Measurements from ENCODE around the gene LINGO3.

The LINGO3 gene

GRCh38 chr19:2330632-2331284 lies 22.8 kb upstream of the LINGO3 start:
- Histone ChIP-seq H3K4me1 (ENCODE audit: control insufficient read depth, insufficient read depth, low read length) (peaks cover 60% of the 10 kb centered on the region), H3K9ac (ENCODE audit: low read length) (peak overlapping the region; percentile 76), H3K9me3 (ENCODE audit: control insufficient read depth, low read length) (no peaks in the 10 kb centered on the region), H3K4me3 (ENCODE audit: low read length) (peak overlapping the region; percentile 60), H3K36me3 (ENCODE audit: control insufficient read depth, insufficient read depth, low read length) (no peaks in the 10 kb centered on the region), H3K27me3 (ENCODE audit: control insufficient read depth, insufficient read depth, low read length) (no peaks in the 10 kb centered on the region)

GRCh38 chr19:2330255-2330631 lies 22.3 kb upstream of the LINGO3 start:
- no peaks in the 10 kb centered on the region for H3K27me3 ChIP-seq (ENCODE audit: control insufficient read depth, insufficient read depth, low read length)
- H3K4me1 ChIP-seq (ENCODE audit: control insufficient read depth, insufficient read depth, low read length), result peaks cover 60% of the 10 kb centered on the region
- peak overlapping the region; percentile 76 for H3K9ac ChIP-seq (ENCODE audit: low read length)
- H3K36me3 ChIP-seq (ENCODE audit: control insufficient read depth, insufficient read depth, low read length), result no peaks in the 10 kb centered on the region
- H3K9me3 ChIP-seq (ENCODE audit: control insufficient read depth, low read length), result no peaks in the 10 kb centered on the region
- peak overlapping the region; percentile 60 for H3K4me3 ChIP-seq (ENCODE audit: low read length)

- Histone ChIP-seq H3K9ac (ENCODE audit: low read length) (peak overlapping the region; percentile 90), H3K9me3 (ENCODE audit: control insufficient read depth, low read length) (no peaks in the 10 kb centered on the region), H3K36me3 (ENCODE audit: control insufficient read depth, insufficient read depth, low read length) (no peaks in the 10 kb centered on the region), H3K27me3 (ENCODE audit: control insufficient read depth, insufficient read depth, low read length) (no peaks in the 10 kb centered on the region), H3K4me1 (ENCODE audit: control insufficient read depth, insufficient read depth, low read length) (peaks cover 56% of the 10 kb centered on the region), H3K4me3 (ENCODE audit: low read length) (peak overlapping the region; percentile 80)
These were observed 21.6 kb upstream of the LINGO3 start for GRCh38 chr19:2329501-2329916.

GRCh38 chr19:2329149-2329478 lies 21.2 kb upstream of the LINGO3 start:
- no peaks in the 10 kb centered on the region for H3K9me3 ChIP-seq (ENCODE audit: control insufficient read depth, low read length)
- H3K9ac ChIP-seq (ENCODE audit: low read length), result peak overlapping the region; percentile 90
- H3K27me3 ChIP-seq (ENCODE audit: control insufficient read depth, insufficient read depth, low read length), result no peaks in the 10 kb centered on the region
- peaks cover 52% of the 10 kb centered on the region for H3K4me1 ChIP-seq (ENCODE audit: control insufficient read depth, insufficient read depth, low read length)
- peak overlapping the region; percentile 80 for H3K4me3 ChIP-seq (ENCODE audit: low read length)
- H3K36me3 ChIP-seq (ENCODE audit: control insufficient read depth, insufficient read depth, low read length), result no peaks in the 10 kb centered on the region

DNA sequence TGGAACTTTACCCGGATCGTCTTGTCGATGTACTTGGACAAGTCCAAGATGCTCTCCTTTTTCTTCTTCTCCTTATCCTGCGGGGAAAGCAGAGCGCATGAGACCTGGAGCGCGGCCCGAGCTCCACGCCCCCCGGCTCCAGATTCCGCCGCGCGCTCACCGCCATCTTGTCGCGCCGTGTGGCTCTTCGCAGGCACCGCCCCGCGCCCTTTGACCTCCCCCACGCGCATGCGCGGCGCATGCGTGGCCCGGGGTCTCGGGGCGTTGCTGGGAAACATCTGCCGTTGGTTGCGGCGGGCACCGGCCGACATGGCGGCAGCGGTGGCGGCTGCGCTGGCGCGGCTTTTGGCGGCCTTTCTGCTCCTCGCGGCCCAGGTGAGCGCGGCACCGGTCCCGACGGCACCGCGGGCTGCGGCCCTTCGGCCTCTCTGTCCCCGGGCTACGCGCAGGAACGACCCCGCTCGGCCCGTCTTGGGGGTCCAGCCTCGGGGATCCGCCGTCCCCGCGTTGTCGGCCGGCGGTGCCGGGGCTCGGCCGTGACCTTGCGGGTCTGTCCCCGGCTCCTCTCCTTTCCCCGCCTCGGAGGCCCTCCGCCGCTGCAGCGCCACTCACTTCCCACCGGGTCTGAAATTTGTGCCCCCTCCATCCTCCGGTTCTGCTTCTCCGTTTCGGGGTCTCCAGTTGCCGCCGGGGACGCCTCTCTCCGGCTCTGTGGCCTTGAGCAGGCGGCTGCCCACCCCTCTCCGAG lies 20.6 kb upstream of the LINGO3 start, which contains the start of the genes LSM7 and SPPL2B:
LSM7 (minus strand) TSS at position 186 of the 748 bp plus-strand sequence; CDS start at position 166, 20 bp downstream.
SPPL2B (plus strand) TSS at position 284 of the 748 bp plus-strand sequence; CDS start at position 310, 26 bp downstream.
- no peaks in the 10 kb centered on the region for H3K9me3 ChIP-seq (ENCODE audit: control insufficient read depth, low read length)
- peak within 1 kb of the TSS; percentile 80 for H3K4me3 ChIP-seq (ENCODE audit: low read length)
- no peaks in the 10 kb centered on the region for H3K27me3 ChIP-seq (ENCODE audit: control insufficient read depth, insufficient read depth, low read length)
- H3K9ac ChIP-seq (ENCODE audit: low read length), result peak within 1 kb of the TSS; percentile 90
- no peaks in the 10 kb centered on the region for H3K36me3 ChIP-seq (ENCODE audit: control insufficient read depth, insufficient read depth, low read length)
- peaks cover 47% of the 10 kb centered on the region for H3K4me1 ChIP-seq (ENCODE audit: control insufficient read depth, insufficient read depth, low read length)

GRCh38 chr19:2327773-2328400 lies 19.9 kb upstream of the LINGO3 start:
- no peaks in the 10 kb centered on the region for H3K9me3 ChIP-seq (ENCODE audit: control insufficient read depth, low read length)
- peak overlapping the region; percentile 90 for H3K9ac ChIP-seq (ENCODE audit: low read length)
- H3K27me3 ChIP-seq (ENCODE audit: control insufficient read depth, insufficient read depth, low read length), result no peaks in the 10 kb centered on the region
- peak overlapping the region; percentile 80 for H3K4me3 ChIP-seq (ENCODE audit: low read length)
- H3K36me3 ChIP-seq (ENCODE audit: control insufficient read depth, insufficient read depth, low read length), result no peaks in the 10 kb centered on the region
- peaks cover 40% of the 10 kb centered on the region for H3K4me1 ChIP-seq (ENCODE audit: control insufficient read depth, insufficient read depth, low read length)

- H3K4me1 ChIP-seq (ENCODE audit: control insufficient read depth, insufficient read depth, low read length), result peaks cover 30% of the 10 kb centered on the region
- no peaks in the 10 kb centered on the region for H3K9me3 ChIP-seq (ENCODE audit: control insufficient read depth, low read length)
- no peaks in the 10 kb centered on the region for H3K36me3 ChIP-seq (ENCODE audit: control insufficient read depth, insufficient read depth, low read length)
- H3K27me3 ChIP-seq (ENCODE audit: control insufficient read depth, insufficient read depth, low read length), result no peaks in the 10 kb centered on the region
- peak overlapping the region; percentile 90 for H3K9ac ChIP-seq (ENCODE audit: low read length)
- H3K4me3 ChIP-seq (ENCODE audit: low read length), result no peak overlapping the region
These were observed 18.9 kb upstream of the LINGO3 start for GRCh38 chr19:2326699-2327360.

DNA sequence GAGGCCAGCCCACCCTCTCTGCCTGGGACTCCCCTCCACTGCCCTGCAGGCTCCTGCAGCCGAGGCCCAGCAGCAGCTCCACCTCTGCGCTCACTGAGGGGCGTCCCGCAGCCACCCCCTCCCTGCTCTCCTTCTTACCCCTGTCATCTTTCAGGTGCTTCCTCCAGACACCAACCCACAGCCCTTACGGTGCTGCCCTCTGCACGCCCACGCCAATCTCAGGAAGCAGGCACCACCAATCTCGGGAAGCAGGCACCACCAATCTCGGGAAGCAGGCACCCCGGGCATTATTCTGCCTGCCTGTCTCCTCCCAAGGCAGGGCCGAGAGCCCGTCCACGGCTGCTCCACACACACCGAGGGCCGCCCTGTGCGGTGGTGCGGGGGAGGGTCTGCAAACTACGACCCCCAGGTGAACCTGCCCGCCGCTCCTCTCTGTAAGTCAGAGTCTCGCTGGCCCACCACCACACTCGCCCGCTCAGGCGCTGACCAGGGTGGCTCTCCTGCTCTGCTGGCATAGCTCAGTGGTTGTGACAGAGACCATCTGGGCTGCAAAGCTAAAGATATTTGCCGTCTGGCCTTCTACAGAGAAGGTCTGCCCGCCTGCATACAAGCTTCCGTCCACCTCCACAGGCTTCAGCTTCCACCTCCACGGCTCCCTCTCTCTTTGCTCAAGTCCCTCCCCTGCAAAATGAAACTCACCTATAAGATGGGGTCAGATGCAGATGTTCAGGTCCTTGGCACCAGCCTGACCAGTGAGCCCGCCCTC lies 17.5 kb upstream of the LINGO3 start:
- Histone ChIP-seq H3K27me3 (ENCODE audit: control insufficient read depth, insufficient read depth, low read length) (no peaks in the 10 kb centered on the region), H3K9ac (ENCODE audit: low read length) (no peak overlapping the region), H3K9me3 (ENCODE audit: control insufficient read depth, low read length) (no peaks in the 10 kb centered on the region), H3K4me1 (ENCODE audit: control insufficient read depth, insufficient read depth, low read length) (peaks cover 16% of the 10 kb centered on the region), H3K36me3 (ENCODE audit: control insufficient read depth, insufficient read depth, low read length) (no peaks in the 10 kb centered on the region), H3K4me3 (ENCODE audit: low read length) (no peak overlapping the region)

GRCh38 chr19:2324220-2324948 lies 16.4 kb upstream of the LINGO3 start:
- no peak overlapping the region for H3K4me3 ChIP-seq (ENCODE audit: low read length)
- no peak overlapping the region for H3K9ac ChIP-seq (ENCODE audit: low read length)
- H3K27me3 ChIP-seq (ENCODE audit: control insufficient read depth, insufficient read depth, low read length), result no peaks in the 10 kb centered on the region
- H3K9me3 ChIP-seq (ENCODE audit: control insufficient read depth, low read length), result no peaks in the 10 kb centered on the region
- no peaks in the 10 kb centered on the region for H3K36me3 ChIP-seq (ENCODE audit: control insufficient read depth, insufficient read depth, low read length)
- H3K4me1 ChIP-seq (ENCODE audit: control insufficient read depth, insufficient read depth, low read length), result peaks cover 12% of the 10 kb centered on the region

DNA sequence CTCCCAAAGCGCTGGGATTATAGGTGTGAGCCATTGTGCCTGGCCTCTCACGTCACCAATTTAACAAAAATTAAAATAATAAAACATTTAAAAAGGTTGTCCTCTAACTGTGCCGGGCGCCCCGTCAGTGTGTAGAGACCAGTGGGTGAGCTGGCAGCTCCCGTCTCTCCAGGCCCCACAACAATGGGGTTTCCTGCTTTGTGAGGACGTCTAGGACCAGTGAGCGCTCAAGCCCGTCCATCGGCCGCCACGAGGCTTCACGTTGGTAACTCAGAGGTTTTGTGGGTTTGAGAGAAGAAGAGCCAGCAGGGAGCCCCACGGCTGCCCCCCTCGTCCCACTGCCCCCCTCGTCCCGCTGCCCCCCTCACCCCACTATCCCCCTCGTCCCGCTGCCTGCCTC lies 15.8 kb upstream of the LINGO3 start:
- Histone ChIP-seq H3K36me3 (ENCODE audit: control insufficient read depth, insufficient read depth, low read length) (no peaks in the 10 kb centered on the region), H3K27me3 (ENCODE audit: control insufficient read depth, insufficient read depth, low read length) (no peaks in the 10 kb centered on the region), H3K9ac (ENCODE audit: low read length) (no peak overlapping the region), H3K4me1 (ENCODE audit: control insufficient read depth, insufficient read depth, low read length) (peaks cover 12% of the 10 kb centered on the region), H3K4me3 (ENCODE audit: low read length) (no peak overlapping the region), H3K9me3 (ENCODE audit: control insufficient read depth, low read length) (no peaks in the 10 kb centered on the region)

Data from mucosa of stomach (tissue), 1 donor.